HepG2 (cell line): ENCODE results near the gene LASP1. TPM values are rescaled to one million over a fixed set of nuclear protein-coding genes. Genes with fewer than 3 reads are reported as not detected.

Experiments
- DMAP1 ChIP-seq: IDR thresholded peaks from 2 replicates; pipeline ENCODE4 v1.6.1; 2016
- EZH2 ChIP-seq: conservative IDR thresholded peaks from 2 replicates; pipeline ENCODE4 v1.6.1; 2012; ENCODE audit warnings: mild to moderate bottlenecking, low read depth, low read length, moderate library complexity
- FIP1L1 ChIP-seq: fragments of 200-400 bp; formaldehyde crosslinking; IDR thresholded peaks from 2 replicates; pipeline ENCODE4 v1.6.1; 2018; ENCODE audit warnings: low read depth, mild to moderate bottlenecking, low read length, moderate library complexity, borderline replicate concordance; ENCODE audit not compliant: insufficient read depth
- FOSL2 ChIP-seq: sonication (generic); formaldehyde crosslinking; IDR thresholded peaks from 2 replicates; pipeline ENCODE4 v1.4.0; 2020; ENCODE audit warnings: missing genetic modification reagents
- GTF2F1 ChIP-seq: fragments of 150-350 bp; IDR thresholded peaks from 2 replicates; pipeline ENCODE4 v1.6.1; 2014; ENCODE audit warnings: low read length
- HNF4G ChIP-seq, 2 experiments: sonication (generic) in 1 of 2; formaldehyde crosslinking in 1 of 2; IDR thresholded peaks; 2 replicates each; pipeline versions ENCODE4 v1.4.0 to v1.6.1; 2011 to 2020; ENCODE audit warnings: borderline replicate concordance in 2 of 2, low read depth in 2 of 2, mild to moderate bottlenecking in 2 of 2, low read length in 1 of 2, missing genetic modification reagents in 1 of 2, moderate library complexity in 1 of 2
- MAF1 ChIP-seq: sonication (generic); formaldehyde crosslinking; IDR thresholded peaks from 2 replicates; pipeline ENCODE4 v1.5.0; 2020; ENCODE audit warnings: missing genetic modification reagents, borderline replicate concordance
- MAFK ChIP-seq, 2 experiments: IDR thresholded peaks in 1 of 2; conservative IDR thresholded peaks in 1 of 2; 2 replicates each; pipeline ENCODE4 v1.6.1; 2011; ENCODE audit warnings: improper control_type of control experiment in 2 of 2, low read length in 2 of 2
- MYNN ChIP-seq: sonication (generic); formaldehyde crosslinking; IDR thresholded peaks from 2 replicates; pipeline ENCODE4 v1.4.0; 2020; ENCODE audit warnings: mild to moderate bottlenecking, low read depth, missing genetic modification reagents
- NR2C2 ChIP-seq: sonication (generic); formaldehyde crosslinking; IDR thresholded peaks from 2 replicates; pipeline ENCODE4 v1.4.0; 2020; ENCODE audit warnings: missing genetic modification reagents, mild to moderate bottlenecking, moderate library complexity, borderline replicate concordance
- PCBP2 ChIP-seq: fragments of 200-400 bp; formaldehyde crosslinking; optimal IDR thresholded peaks from 2 replicates; pipeline ENCODE3; 2018; ENCODE audit warnings: low read length, low read depth; ENCODE audit not compliant: poor library complexity, severe bottlenecking
- REPIN1 ChIP-seq: sonication (generic); formaldehyde crosslinking; IDR thresholded peaks from 2 replicates; pipeline ENCODE4 v1.8.0; 2022; ENCODE audit warnings: missing genetic modification reagents, low read depth, mild to moderate bottlenecking, borderline replicate concordance
- RXRB ChIP-seq: IDR thresholded peaks from 2 replicates; pipeline ENCODE4 v1.6.1; 2016; ENCODE audit warnings: borderline replicate concordance, missing genetic modification reagents, missing compliant biosample characterization
- SALL1 ChIP-seq: sonication (generic); formaldehyde crosslinking; IDR thresholded peaks from 2 replicates; pipeline ENCODE4 v1.8.0; 2022; ENCODE audit warnings: mild to moderate bottlenecking, missing genetic modification reagents
- SIN3A ChIP-seq: IDR thresholded peaks from 2 replicates; pipeline ENCODE4 v1.6.1; 2011; ENCODE audit warnings: low read depth, mild to moderate bottlenecking, control low read depth, low read length, borderline replicate concordance
- SP4 ChIP-seq: sonication (generic); formaldehyde crosslinking; IDR thresholded peaks from 2 replicates; pipeline ENCODE4 v1.8.1; 2023; ENCODE audit warnings: mild to moderate bottlenecking, missing genetic modification reagents
- TBX2 ChIP-seq: sonication (generic); formaldehyde crosslinking; IDR thresholded peaks from 2 replicates; pipeline ENCODE4 v1.5.0; 2020; ENCODE audit warnings: missing genetic modification reagents, mild to moderate bottlenecking, borderline replicate concordance
- TSC22D2 ChIP-seq: sonication (generic); formaldehyde crosslinking; IDR thresholded peaks from 2 replicates; pipeline ENCODE4 v1.5.1; 2020; ENCODE audit warnings: missing genetic modification reagents, mild to moderate bottlenecking, borderline replicate concordance
- ZBTB20 ChIP-seq: sonication (generic); formaldehyde crosslinking; IDR thresholded peaks from 2 replicates; pipeline ENCODE4 v1.8.1; 2023; ENCODE audit warnings: missing genetic modification reagents, low read depth, mild to moderate bottlenecking, borderline replicate concordance
- ZNF136 ChIP-seq: sonication (generic); formaldehyde crosslinking; IDR thresholded peaks from 2 replicates; pipeline ENCODE4 v1.8.1; 2022; ENCODE audit warnings: low read depth, mild to moderate bottlenecking, moderate library complexity, missing genetic modification reagents
- ZNF256 ChIP-seq: sonication (generic); formaldehyde crosslinking; conservative IDR thresholded peaks from 2 replicates; pipeline ENCODE4 v1.4.0; 2020; ENCODE audit warnings: missing genetic modification reagents
- ZNF768 ChIP-seq: sonication (generic); formaldehyde crosslinking; IDR thresholded peaks from 2 replicates; pipeline ENCODE4 v1.4.0; 2020; ENCODE audit warnings: missing genetic modification reagents
- ZSCAN29 ChIP-seq: sonication (generic); formaldehyde crosslinking; conservative IDR thresholded peaks from 2 replicates; pipeline ENCODE4 v1.4.0; 2020; ENCODE audit warnings: mild to moderate bottlenecking, missing genetic modification reagents
- polyA plus RNA-seq, 8 experiments: library from polyadenylated mRNA; depleted of rRNA in 3 of 8; stranded (reverse) in 7 of 8; unstranded in 1 of 8; fragments of >200 nt; fragmentation: Illumina TruSeq in 4 of 8; extraction: Trizol in 4 of 8; gene quantifications; 2 replicates each; pipeline versions ENCODE4 v1.2.1 to v1.2.3, GENCODE V29; 2011 to 2016; ENCODE audit warnings: low read depth in 4 of 8, missing spikeins in 1 of 8, mixed read lengths in 1 of 8; ENCODE audit not compliant: insufficient read depth in 1 of 8
- total RNA-seq, 5 experiments: library from RNA; depleted of rRNA; stranded (reverse); fragments of >200 nt; fragmentation: Illumina TruSeq; extraction: Trizol; gene quantifications; 2 replicates each; pipeline ENCODE4 v1.2.3, GENCODE V29; 2016; ENCODE audit warnings: low read depth in 1 of 5
- TF ChIP-seq, protein P1 (sequence below): sonication (generic); formaldehyde crosslinking; IDR thresholded peaks from 2 replicates; pipeline ENCODE4 v1.4.0; 2020; ENCODE audit warnings: low read depth, missing genetic modification reagents

The LASP1 gene
- total and polyA plus RNA-seq, 2 of the 13 experiments (the other 11 are each of a cell fraction or from before 2014, with no cell fraction given): 70.1 to 97.0 TPM

DNA sequence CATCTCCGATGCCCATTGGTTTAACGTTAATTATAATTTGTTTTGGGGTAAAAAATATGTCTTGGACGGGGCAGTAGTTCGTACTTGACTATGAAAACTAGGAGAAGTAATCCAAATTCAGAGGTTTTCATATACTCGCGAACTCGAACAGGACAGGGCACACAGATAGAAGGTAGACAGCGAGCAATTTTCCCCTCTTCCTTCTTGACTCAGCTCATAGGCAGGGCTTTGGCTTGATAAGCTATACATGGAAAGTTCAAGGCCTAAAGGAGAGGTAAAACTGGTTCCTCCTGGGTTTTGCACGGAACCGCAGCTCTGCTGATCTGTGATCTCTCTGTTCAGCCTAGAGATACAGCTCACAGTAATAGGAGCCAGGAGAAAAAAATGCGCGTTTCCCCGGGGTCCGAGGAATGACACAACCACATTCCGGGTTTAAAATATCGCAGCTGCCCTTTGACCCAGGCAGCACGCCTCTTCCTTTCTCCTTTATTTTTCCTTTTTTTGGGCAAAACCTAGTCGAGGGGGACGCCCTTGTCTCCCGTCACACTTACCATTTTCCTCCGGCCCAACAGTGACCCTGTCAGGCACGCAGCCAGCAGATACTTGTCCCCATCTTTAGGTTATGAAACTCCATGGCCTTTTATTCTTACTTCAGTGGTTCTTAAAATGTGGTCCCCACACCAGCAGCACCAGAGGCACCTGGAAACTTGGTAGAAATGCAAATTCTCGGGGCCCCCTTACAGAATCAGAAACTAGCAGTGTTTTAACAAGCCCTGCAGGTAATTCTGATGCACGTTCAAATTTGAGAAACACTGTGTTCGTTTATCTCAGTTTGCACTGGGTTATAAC, 1.7 kb upstream of the LASP1 start (continued):
- TF ChIP-seq SALL1 (peak; percentile 11; the same call in 1 of the 2 replicates), NR2C2 (CRISPR knock-in tag) (peak; percentile 76), MYNN (CRISPR knock-in tag) (no peak), SIN3A (0 out of 2 replicates have a peak, but pooled peaks have one; percentile 16), MAF1 (CRISPR knock-in tag) (no peak), FIP1L1 (no peak), EZH2 (no peak), ZBTB20 (no peak), TBX2 (CRISPR knock-in tag) (0 out of 2 replicates have a peak, but pooled peaks have one; percentile 8), SP4 (CRISPR knock-in tag) (0 out of 2 replicates have a peak, but pooled peaks have one; percentile 15), REPIN1 (CRISPR knock-in tag) (no peak), HNF4G (IDR thresholded peaks at IDR 0.05; ENCODE audit: borderline replicate concordance, low read depth, low read length) (peak; percentile 61; the same call in 1 of the 2 replicates), HNF4G (CRISPR knock-in tag; IDR thresholded peaks at IDR 0.05; ENCODE audit: borderline replicate concordance, low read depth) (0 out of 2 replicates have a peak, but pooled peaks have one; percentile 17), FOSL2 (peak; percentile 31; the same call in 1 of the 2 replicates), TSC22D2 (no peak), ZNF256 (CRISPR knock-in tag) (no peak), ZNF136 (0 out of 2 replicates have a peak, but pooled peaks have one; percentile 37), GTF2F1 (0 out of 2 replicates have a peak, but pooled peaks have one; percentile 4), MAFK (conservative IDR thresholded peaks at IDR 0.05 in 1 of 2, IDR thresholded peaks at IDR 0.05 in 1 of 2; ENCODE audit: low read length in 2 of 2) (no peak), RXRB (CRISPR knock-in tag) (peak; percentile 20; the same call in 1 of the 2 replicates), PCBP2 (no peak), DMAP1 (CRISPR knock-in tag) (0 out of 2 replicates have a peak, but pooled peaks have one; percentile 29), ZNF768 (peak; percentile 56; the same call in 1 of the 2 replicates), ZSCAN29 (peak; percentile 52; the same call in 1 of the 2 replicates)
- TF ChIP-seq, protein P1, sequence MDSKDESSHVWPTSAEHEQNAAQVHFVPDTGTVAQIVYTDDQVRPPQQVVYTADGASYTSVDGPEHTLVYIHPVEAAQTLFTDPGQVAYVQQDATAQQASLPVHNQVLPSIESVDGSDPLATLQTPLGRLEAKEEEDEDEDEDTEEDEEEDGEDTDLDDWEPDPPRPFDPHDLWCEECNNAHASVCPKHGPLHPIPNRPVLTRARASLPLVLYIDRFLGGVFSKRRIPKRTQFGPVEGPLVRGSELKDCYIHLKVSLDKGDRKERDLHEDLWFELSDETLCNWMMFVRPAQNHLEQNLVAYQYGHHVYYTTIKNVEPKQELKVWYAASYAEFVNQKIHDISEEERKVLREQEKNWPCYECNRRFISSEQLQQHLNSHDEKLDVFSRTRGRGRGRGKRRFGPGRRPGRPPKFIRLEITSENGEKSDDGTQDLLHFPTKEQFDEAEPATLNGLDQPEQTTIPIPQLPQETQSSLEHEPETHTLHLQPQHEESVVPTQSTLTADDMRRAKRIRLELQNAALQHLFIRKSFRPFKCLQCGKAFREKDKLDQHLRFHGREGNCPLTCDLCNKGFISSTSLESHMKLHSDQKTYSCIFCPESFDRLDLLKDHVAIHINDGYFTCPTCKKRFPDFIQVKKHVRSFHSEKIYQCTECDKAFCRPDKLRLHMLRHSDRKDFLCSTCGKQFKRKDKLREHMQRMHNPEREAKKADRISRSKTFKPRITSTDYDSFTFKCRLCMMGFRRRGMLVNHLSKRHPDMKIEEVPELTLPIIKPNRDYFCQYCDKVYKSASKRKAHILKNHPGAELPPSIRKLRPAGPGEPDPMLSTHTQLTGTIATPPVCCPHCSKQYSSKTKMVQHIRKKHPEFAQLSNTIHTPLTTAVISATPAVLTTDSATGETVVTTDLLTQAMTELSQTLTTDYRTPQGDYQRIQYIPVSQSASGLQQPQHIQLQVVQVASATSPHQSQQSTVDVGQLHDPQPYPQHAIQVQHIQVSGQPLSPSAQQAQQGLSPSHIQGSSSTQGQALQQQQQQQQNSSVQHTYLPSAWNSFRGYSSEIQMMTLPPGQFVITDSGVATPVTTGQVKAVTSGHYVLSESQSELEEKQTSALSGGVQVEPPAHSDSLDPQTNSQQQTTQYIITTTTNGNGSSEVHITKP (CRISPR knock-in tag): peak; percentile 45
